DND-41 (cell line): ENCODE measurements around the gene GPR39.

Source experiments
- ATAC-seq: fragments of 200-7000 bp; cut with Tn5 transposase; 3 replicates; pipeline ENCODE4 v1.9.1; 2021; ENCODE audit warnings: low read depth; ENCODE audit not compliant: insufficient read depth
- DNase-seq: peaks from one replicate; pipeline ENCODE4 v3.0.0-alpha.2; 2020
- H2AFZ ChIP-seq: 2 replicates; pipeline ENCODE4 v1.6.0; 2012; ENCODE audit warnings: low read depth, low read length
- H3K27ac ChIP-seq: 2 replicates; pipeline ENCODE4 v1.5.1; 2012; ENCODE audit warnings: low read length, inconsistent platforms
- H3K27me3 ChIP-seq: fragments of 200-600 bp; sonication (generic); 2 replicates; pipeline ENCODE4 v1.6.0; 2012; ENCODE audit warnings: low read length, mild to moderate bottlenecking, inconsistent platforms; ENCODE audit not compliant: insufficient read depth, poor library complexity
- H3K36me3 ChIP-seq: 2 replicates; pipeline ENCODE4 v1.5.1; 2012; ENCODE audit warnings: low read length, inconsistent platforms; ENCODE audit not compliant: insufficient read depth
- H3K4me1 ChIP-seq: 2 replicates; pipeline ENCODE4 v1.5.1; 2012; ENCODE audit warnings: mild to moderate bottlenecking, low read length; ENCODE audit not compliant: insufficient read depth
- H3K4me2 ChIP-seq: 2 replicates; pipeline ENCODE4 v1.6.0; 2012; ENCODE audit warnings: mild to moderate bottlenecking, moderate library complexity, low read length, inconsistent platforms; ENCODE audit not compliant: insufficient read depth
- H3K4me3 ChIP-seq, 2 experiments: fragments of 200-600 bp in 1 of 2; shearing (Covaris generic) in 1 of 2; 2 replicates each; pipeline ENCODE4 v1.5.1; 2012 to 2016; ENCODE audit warnings: inconsistent platforms in 2 of 2, low read length in 2 of 2, mild to moderate bottlenecking in 2 of 2, low read depth in 1 of 2, moderate library complexity in 1 of 2
- H3K79me2 ChIP-seq: 2 replicates; pipeline ENCODE4 v1.6.0; 2012; ENCODE audit warnings: low read length, inconsistent platforms; ENCODE audit not compliant: insufficient read depth
- H3K9ac ChIP-seq: 2 replicates; pipeline ENCODE4 v1.6.0; 2012; ENCODE audit warnings: low read depth, mild to moderate bottlenecking, inconsistent platforms, low read length, moderate library complexity
- H3K9me3 ChIP-seq: 2 replicates; pipeline ENCODE4 v1.5.1; 2012; ENCODE audit warnings: low read length, moderate library complexity, mild to moderate bottlenecking, inconsistent platforms; ENCODE audit not compliant: insufficient read depth, severe bottlenecking
- H4K20me1 ChIP-seq: 2 replicates; pipeline ENCODE4 v1.6.0; 2012; ENCODE audit warnings: low read length; ENCODE audit not compliant: insufficient read depth
- EZH2 ChIP-seq: IDR thresholded peaks from 3 replicates; pipeline ENCODE4 v1.6.1; 2012; ENCODE audit warnings: borderline replicate concordance, low read depth, mild to moderate bottlenecking, moderate library complexity, low read length, inconsistent platforms; ENCODE audit not compliant: severe bottlenecking
- TF ChIP-seq, protein P1 (sequence below): IDR thresholded peaks from 2 replicates; pipeline ENCODE4 v1.5.1; 2012; ENCODE audit warnings: borderline replicate concordance, low read length, moderate library complexity, mild to moderate bottlenecking; ENCODE audit not compliant: poor library complexity, severe bottlenecking; ENCODE audit errors: extremely low read depth

GPR39 gene

DNA sequence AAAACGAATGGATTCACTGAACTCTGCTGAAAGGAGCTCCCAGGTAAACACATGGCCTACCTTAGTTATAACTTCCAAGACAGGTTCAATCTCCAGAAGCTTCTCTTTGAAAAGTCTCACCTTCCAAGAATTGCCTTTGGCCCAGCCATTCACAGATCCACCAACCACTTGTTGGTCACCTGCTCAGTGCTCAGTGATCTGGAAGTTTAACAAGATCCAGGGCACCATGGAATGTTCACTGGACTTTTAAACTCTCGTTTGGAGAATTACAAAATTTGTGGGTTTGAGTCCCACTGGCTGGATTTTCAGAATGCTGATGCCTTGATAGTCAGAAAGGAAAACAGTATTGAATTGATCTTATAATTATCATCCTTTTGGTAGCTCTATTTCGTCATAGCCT, 9.4 kb downstream of the GPR39 start:
- TF ChIP-seq EZH2, result no peak
- TF ChIP-seq, protein P1, sequence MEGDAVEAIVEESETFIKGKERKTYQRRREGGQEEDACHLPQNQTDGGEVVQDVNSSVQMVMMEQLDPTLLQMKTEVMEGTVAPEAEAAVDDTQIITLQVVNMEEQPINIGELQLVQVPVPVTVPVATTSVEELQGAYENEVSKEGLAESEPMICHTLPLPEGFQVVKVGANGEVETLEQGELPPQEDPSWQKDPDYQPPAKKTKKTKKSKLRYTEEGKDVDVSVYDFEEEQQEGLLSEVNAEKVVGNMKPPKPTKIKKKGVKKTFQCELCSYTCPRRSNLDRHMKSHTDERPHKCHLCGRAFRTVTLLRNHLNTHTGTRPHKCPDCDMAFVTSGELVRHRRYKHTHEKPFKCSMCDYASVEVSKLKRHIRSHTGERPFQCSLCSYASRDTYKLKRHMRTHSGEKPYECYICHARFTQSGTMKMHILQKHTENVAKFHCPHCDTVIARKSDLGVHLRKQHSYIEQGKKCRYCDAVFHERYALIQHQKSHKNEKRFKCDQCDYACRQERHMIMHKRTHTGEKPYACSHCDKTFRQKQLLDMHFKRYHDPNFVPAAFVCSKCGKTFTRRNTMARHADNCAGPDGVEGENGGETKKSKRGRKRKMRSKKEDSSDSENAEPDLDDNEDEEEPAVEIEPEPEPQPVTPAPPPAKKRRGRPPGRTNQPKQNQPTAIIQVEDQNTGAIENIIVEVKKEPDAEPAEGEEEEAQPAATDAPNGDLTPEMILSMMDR, result no peak
- Histone ChIP-seq H3K4me2 (no peak overlapping the region), H2AFZ (no peak overlapping the region), H3K36me3 (no peaks in the 10 kb centered on the region), H3K4me3 (no peak overlapping the region), H3K27me3 (no peaks in the 10 kb centered on the region), H3K4me1 (no peaks in the 10 kb centered on the region), H3K9ac (no peak overlapping the region), H3K9me3 (no peaks in the 10 kb centered on the region), H4K20me1 (no peaks in the 10 kb centered on the region), H3K27ac (no peak overlapping the region), H3K79me2 (no peaks in the 10 kb centered on the region)
- ATAC-seq, result no peak
- no peak for DNase-seq

DNA sequence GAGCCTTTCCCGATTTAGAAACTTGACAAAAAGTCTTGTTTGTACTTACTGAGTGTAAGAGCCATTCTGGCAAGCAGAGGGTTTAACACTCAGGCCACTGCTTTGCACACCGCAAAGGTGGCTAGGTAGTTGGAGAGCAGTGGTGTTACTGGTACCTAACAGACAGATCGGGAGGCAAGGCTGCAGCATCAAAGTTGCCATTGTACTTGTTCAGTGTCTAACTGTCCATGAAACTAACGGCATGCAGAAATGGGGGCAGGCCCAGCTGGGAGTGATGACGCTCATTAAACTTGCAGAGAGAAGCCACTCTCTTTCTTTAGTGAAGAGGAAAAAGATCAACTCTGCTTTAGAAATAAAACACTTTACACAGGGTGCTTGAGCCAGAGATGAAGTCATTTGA, 10.1 kb downstream of the GPR39 start:
- Histone ChIP-seq H4K20me1 (no peaks in the 10 kb centered on the region), H3K36me3 (no peaks in the 10 kb centered on the region), H3K9me3 (no peaks in the 10 kb centered on the region), H3K27me3 (no peaks in the 10 kb centered on the region), H3K4me1 (no peaks in the 10 kb centered on the region), H2AFZ (no peak overlapping the region), H3K4me3 (no peak overlapping the region), H3K9ac (no peak overlapping the region), H3K79me2 (no peaks in the 10 kb centered on the region), H3K4me2 (no peak overlapping the region), H3K27ac (no peak overlapping the region)
- DNase-seq (no peak), ATAC-seq (no peak)
- TF ChIP-seq, protein P1, result no peak
- no peak for TF ChIP-seq EZH2

DNA sequence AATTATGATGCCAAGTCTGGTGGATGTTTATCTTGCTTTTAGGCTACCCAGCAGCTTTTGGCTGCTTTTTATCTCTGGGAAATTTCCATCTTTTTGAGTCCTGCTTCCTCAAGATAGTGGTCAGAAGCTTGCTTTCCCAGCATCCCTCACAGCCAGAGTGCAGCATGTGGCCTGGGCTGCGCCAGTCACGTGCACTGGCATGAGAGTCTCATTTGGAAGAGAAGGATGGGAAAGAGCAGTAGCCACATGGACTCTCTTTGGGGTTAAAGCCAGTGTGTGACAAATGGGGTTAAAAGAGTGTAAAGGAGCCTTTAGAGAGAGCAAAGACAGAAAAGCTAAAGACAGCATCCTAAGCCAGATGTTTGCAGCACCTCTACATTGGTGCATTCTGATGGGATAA, 12.7 kb downstream of the GPR39 start:
- Histone ChIP-seq H3K4me3 (no peak overlapping the region), H4K20me1 (no peaks in the 10 kb centered on the region), H3K4me2 (no peak overlapping the region), H3K27ac (no peak overlapping the region), H2AFZ (no peak overlapping the region), H3K79me2 (no peaks in the 10 kb centered on the region), H3K4me1 (no peaks in the 10 kb centered on the region), H3K27me3 (no peaks in the 10 kb centered on the region), H3K9ac (no peak overlapping the region), H3K9me3 (no peaks in the 10 kb centered on the region), H3K36me3 (no peaks in the 10 kb centered on the region)
- TF ChIP-seq EZH2, result no peak
- TF ChIP-seq, protein P1, result no peak
- DNase-seq (no peak), ATAC-seq (no peak)
